Breast epithelium (tissue), 3 donors: Measurements from ENCODE around the gene ACSL3.

Source experiments
- POLR2A ChIP-seq: fragments of 450-650 bp; IDR thresholded peaks from one replicate; pipeline ENCODE4 v1.6.1; 2016; ENCODE audit warnings: antibody characterized with exemption, mild to moderate bottlenecking, moderate library complexity
- TF ChIP-seq, protein P1 (sequence below), 3 donors: fragments of 450-650 bp; IDR thresholded peaks; one replicate each; pipeline ENCODE4 v1.5.1; 2016 to 2017; ENCODE audit warnings: antibody characterized with exemption in 3 of 3, mild to moderate bottlenecking in 3 of 3, moderate library complexity in 3 of 3

DNA sequence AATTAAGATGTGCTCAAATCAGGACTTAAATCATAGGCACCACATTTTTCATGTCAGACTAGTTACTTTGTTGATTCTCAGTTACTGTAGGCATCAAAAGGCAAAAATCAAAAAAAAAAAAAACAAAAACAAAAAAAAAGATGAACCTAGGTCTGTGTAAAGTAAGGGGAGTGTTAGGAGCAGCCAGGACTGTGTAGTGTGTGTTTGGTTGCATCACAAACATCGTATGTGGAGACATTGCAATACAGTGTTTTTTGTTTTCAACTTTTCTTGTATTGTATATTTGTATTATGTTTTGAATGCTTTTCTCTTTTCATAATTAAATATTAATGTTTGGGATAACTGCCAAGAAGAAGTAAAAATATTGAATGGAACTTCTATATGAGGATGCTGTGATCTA is 82.1 kb downstream of the ACSL3 start:
- TF ChIP-seq, protein P1, sequence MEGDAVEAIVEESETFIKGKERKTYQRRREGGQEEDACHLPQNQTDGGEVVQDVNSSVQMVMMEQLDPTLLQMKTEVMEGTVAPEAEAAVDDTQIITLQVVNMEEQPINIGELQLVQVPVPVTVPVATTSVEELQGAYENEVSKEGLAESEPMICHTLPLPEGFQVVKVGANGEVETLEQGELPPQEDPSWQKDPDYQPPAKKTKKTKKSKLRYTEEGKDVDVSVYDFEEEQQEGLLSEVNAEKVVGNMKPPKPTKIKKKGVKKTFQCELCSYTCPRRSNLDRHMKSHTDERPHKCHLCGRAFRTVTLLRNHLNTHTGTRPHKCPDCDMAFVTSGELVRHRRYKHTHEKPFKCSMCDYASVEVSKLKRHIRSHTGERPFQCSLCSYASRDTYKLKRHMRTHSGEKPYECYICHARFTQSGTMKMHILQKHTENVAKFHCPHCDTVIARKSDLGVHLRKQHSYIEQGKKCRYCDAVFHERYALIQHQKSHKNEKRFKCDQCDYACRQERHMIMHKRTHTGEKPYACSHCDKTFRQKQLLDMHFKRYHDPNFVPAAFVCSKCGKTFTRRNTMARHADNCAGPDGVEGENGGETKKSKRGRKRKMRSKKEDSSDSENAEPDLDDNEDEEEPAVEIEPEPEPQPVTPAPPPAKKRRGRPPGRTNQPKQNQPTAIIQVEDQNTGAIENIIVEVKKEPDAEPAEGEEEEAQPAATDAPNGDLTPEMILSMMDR (IDR thresholded peaks at IDR 0.05) = no peak
- no peak for TF ChIP-seq POLR2A
